GM19023 (cell line): ENCODE data around the gene ERN1.

ENCODE experiments used
- ATAC-seq: cut with Tn5 transposase; IDR thresholded peaks from one replicate; pipeline ENCODE4 v1.9.1; 2021; ENCODE audit warnings: mild to moderate bottlenecking, moderate library complexity; ENCODE audit not compliant: unreplicated experiment

ERN1 gene

DNA sequence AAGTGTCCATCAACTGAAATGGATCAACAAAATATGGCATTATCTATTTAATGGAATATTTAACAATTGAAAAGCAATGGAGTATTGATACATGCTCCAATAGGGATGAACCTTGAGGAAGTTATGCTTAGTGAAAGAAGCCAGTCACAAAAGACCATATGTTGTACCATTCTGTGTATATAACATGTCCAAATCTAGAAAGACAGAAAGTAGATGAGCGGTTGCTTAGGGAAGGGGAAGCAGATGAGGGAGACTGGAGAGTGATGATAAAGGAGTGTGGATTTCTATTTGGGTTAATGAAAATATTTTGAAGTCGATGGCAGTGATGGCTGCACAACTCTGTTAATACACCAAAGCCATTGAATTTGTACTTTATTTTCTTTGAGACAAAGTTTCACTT is 8.5 kb upstream of the ERN1 start:
- no peak for ATAC-seq

- no peak for ATAC-seq
Observed at GRCh38 chr17:64135000-64135399, 5.1 kb upstream of the ERN1 start.

DNA sequence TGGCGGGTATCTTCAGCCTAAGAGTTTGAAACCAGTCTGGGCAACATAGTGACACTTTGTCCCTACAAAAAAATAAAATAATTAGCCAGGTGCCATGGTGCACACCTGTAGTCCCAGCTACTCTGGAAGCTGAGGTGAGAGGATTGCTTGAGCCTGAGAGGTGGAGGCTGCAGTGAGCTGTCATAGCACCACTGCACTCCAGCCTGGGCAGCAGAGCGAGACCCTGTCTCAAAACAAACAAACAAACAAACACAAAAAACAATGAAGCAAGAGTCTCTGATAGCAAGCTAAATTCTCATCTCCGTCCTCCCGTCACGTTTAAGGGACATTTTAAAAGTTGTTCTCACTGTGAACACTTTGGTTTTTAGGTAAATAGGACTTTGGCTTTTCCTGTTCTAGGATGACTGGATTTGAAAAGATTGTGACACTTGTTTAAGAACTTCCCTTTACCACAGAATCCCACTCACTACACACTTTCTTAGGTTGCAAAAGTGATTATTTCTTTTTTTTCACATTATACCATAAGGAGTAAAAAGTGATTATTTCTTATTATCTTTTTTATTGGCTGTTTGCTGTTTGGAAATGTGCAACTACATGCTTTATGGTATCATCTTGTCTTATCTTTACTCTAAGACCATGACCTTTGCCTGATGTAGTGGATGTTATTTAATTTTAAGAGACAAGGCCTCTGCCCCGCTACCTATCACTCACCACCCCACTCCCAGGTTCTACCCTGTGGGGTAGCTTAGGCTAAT is 4.4 kb upstream of the ERN1 start:
- ATAC-seq, result no peak

DNA sequence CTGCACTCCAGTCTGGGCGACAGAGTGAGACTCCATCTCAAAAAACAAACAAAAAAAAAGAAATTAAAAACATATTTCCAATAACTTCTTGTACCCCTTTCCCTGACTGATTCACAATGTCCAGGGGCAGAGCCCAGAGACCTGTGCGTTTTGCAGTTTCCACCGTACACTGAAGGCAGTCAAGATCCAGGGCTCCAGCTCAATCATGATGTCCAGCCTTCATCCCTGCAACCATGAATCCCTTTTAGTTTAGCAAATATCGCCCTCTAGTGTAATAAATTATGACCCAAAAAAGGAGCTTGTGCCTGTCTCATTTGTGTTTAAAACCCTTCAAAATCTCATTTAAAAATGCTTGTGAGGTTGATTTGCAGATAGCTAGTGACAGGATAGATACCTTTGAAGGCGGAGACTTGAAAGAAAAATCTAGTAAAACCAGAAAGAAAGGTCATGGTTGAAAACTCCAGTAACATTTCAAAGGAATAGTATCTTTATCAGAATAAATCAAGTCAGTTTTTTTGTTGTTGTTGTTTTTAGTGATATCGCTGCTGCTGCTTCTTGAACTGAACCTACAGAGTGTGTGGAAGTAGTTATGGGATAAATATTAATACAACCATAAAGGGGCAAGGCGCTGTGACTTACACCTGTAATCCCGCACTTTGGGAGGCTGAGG is 3.7 kb upstream of the ERN1 start:
- ATAC-seq, result no peak

DNA sequence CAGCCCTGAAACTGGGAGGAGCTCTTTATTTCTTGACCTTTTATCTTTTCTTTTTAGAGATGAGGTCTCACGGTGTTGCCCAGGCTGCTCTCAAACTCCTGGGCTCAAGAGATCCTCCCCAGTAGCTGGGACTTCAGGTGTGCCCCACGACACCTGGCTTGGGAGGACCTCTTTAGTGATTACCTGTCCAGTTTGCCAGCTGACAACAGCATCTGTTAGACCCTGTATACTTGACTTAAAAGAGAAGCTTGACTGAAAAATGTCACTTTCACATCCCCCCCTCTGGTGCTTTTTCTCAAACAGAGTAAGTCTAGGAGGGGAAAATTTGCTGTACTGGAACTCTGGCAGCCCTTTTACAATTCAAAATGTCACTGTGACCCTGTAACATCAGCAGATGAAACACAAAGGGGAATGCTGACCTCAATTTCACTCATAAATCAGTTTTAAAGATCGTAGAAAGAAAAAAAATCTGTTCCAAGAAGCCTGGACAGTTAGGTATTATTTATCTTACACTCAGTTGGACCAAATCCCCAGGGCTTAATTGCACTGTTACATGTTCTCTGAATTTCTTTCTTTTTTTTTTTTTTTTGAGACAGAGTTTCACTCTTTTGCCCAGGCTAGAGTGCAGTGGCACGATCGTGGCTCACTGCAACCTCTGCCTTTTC is 1.8 kb upstream of the ERN1 start:
- no peak for ATAC-seq

DNA sequence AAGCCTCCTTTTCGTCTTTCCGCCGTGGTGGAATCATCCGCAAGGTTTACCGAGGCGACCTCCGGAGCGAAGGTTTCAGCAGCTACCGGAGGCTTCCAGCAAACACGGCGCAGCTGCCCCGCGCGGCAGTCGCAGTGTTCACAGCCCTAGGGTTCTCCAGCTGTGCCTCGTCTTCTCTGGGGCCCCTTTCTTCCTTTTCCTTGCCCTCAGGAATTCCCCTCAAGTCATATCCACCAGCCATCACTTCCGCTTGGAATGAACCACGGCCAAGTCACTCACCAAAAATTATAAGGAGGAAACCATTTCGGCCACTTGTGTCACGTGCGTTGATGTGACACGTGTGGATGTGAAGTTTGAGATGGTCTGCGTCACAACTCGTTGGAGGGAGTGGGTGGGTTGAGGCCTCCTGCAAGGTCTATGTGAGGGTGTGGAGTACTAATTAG is 636 bp upstream of the ERN1 start:
- ATAC-seq, result peak; percentile 26

- ATAC-seq, result no peak
Observed at GRCh38 chr17:64129515-64129764, 504 bp downstream of the ERN1 start.

GRCh38 chr17:64128787-64129514 is 993 bp downstream of the ERN1 start:
- no peak for ATAC-seq

DNA sequence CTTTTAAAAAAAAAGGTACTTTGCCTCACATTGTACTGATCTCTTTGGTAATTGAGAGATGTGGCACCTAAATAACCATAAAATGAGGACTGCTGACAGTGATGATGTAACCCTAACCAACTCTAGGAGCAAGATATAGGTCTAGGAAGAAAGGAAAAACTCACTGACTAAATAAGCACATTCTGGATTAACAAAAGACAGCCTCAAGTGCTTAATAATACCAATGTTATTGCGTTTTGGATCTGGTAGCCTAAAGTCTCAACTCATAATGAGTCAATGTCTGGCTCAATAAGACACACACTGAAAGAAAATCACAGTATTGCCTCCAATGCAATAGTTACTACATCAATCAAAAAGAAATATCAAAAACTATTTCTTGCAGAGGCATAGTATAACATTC is 3.0 kb downstream of the ERN1 start:
- no peak for ATAC-seq

DNA sequence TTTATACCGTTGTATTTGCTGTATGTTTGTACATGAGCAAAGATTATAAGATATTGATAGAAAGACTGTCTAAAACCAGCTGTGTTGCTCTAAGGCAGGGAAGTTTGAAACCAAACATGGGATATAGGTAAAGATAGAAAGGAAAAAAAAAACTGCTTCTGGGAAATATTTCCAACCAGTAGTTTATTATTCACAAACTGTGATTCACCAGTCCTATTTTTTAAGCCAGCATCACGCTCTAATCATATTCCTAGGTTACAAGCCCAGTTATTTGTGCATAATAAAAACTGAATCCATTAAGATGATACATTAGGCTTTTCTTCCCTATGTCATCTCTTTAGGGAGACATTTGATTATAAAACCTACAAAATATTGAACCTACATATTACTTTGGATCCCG is 4.0 kb downstream of the ERN1 start:
- ATAC-seq, result no peak

DNA sequence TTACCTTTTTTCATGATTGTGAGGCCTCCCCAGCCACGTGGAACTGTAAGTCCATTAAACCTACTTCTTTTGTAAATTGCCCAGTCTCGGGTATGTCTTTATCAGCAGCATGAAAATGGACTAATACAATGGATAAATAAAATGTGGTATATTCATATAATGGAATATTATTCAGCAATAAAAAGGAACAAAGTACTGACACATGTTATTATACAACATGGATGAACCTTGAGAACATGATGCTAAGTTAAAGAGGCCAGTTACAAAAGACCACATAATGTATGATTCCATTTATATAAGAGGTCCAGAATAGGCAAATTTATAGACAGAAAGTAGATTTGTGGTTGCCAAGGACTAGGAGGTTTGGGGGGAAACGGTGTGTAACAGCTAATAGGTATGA is 5.3 kb downstream of the ERN1 start:
- ATAC-seq, result no peak

DNA sequence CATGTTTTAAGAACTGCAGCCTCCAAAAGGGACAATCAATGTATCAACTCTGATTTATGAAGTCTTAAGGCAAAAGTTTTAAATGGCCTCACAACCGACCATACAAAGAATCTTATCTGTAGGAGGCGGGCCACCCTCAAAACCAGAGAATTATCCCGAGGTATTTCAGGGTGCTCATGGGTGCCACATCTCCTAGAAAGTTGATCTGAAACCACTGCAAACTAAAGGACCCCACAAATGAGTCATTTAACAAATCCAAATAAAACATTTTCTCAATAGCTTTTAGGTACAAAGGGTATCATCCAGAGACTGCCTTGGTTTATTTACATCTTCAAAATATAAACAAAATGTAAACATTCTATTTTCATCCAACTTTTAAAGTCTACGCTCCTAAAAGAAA is 6.8 kb downstream of the ERN1 start:
- no peak for ATAC-seq

- ATAC-seq, result peak; percentile 82
Observed at GRCh38 chr17:64120972-64121786, 8.8 kb downstream of the ERN1 start.

DNA sequence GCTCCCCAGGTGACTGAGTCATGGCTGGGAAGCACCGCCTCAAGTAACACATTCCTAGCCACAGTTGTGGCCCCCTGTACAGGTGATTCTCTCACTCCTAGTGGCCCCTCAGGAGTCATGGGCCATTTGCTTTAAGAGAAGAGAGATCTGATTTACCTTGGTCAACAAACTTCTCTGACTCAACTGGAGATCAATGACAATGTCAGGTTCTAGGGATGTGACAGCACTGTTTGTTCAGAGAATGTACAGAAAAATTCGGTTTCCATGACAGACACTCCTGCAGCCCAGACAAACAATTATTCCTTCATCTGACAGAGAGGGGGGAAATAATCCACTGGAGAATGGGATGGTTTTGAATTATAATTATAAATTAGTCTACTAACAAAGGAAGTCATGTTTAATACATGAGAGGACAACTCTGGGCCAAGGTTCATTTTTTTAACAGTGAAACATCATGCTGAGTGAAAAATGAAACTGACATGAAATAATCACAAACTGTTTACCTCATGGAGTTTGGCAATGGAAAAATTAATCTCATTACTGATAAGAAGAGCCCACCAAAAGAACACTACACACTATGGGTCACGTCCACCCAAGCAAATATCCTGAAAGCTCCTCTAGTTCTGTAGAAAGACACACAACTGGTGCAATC is 9.7 kb downstream of the ERN1 start:
- no peak for ATAC-seq

DNA sequence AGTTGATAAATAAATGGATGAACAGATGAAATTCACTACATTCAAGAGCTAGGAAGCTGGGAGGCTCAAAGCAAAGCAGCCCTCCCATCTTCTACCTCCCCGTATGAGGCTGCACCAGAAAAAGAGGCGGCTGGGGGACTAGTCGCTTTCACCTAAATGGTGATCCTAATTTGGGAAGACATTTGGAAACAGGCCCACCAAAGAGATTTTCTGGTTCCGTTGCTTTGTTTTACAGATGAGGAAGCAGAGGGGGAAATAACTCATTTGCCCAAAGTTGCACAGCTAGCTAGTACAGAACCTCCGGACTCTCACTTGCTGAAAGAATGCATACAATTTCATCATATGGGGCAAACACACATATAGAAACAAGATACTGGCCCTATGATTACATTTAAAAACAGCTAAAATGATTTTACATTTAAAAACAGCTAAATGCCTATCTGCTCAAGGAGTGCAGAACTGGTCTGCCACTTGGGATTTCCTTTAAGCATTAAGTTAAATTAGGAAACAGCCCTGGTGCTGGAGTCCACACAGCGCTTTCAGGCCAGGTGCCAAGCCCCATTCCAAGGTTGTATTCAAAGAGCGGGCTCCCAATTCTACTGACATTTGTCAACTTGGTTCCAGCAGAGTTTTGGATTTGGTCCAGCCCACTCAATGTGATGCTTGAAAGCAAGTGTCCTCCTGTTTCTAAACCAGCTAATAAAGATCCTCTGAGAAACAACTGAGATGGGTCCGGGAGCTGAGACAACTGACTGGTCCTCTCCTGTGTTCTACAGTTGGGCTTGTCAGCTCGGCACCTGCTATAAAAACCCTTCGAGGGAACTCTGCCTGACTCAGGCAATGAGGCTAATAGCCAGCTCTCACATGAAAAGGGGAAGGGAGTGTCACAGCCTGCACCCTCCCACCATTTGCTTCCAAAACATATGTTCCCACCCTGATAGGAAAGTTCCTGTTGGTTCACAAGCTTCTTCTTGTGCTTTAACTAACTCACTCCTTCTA is 11.7 kb downstream of the ERN1 start:
- ATAC-seq, result no peak

DNA sequence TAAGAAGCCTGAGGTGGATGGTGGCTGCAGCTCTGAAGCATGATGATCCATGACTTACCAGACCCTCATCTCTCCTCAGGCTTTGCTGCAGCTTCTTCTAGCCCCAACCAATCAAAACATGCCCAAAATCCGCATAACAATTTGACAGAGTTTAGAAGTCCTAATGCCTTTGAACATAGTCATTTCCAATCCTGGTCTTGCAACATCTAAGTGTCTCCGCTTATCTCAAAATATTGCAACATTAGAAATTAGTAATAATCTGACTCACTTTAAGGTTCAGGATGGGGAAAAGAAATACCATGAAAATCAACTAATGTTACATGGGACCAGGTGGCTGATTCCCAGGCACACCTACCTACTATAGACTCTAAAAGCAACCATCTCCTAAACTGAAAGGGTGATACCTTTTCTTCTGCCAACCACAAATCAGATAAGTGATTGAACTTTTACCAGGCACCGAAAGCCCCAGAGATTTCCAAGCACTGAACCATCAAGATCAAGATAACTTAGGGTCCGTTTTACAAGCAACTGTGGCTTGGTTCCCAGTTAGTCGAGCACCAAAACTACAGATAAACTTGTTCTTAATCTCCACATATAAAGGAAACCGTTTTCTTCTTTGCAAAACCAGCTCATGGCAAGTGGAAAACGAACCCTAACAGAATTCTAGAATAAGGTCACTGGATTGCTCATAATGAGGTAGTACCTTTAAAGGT is 14.0 kb downstream of the ERN1 start:
- no peak for ATAC-seq

DNA sequence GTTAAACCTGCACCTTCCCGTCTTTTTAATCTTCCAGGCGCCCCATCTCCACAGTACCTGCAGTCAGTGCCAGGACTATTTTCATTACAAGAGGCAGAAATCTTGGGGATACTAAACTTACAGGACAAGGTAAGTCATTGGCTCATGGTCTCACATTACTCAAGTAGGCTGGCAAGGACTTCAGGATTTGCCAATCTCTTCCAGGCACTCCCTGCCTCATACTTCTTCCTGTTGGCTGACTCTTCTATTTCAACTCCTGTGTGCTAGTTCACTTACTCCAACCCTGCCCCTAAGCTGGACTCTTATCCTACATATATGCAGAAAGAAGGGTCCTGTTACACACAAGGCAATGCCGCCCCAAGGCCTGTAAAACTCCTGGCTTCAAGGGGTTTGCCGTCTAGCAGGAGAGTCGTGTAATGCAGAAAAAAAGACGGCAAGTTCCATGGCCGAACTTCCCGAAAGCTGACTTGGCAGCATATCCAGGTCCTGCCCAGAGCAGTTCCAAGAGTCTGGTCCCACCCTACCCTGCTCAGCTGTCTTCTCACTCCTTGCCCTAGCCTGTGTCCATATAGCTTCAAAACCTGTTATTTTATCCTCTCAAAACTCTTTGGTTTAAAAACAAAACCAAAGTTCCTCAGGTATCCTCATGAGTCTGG is 14.8 kb downstream of the ERN1 start:
- ATAC-seq, result no peak

DNA sequence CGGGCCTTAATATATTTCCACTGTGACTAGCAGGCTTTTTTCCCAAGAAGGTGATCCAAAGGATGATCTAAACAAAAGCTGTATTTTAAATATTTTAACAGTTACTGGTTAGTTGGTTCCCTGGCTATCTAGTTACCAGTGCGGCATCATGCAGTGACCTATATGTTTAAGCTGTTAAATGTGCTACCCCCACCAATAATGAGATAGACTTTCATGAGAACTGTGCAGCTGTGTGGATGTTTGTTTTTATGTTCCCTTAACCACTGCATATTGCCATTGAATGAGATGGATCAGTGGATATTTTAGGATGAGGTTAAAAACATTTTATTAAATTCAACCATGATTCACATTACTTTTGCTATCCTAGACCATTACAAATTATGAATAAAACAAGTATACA is 16.9 kb downstream of the ERN1 start:
- ATAC-seq, result no peak
